MCF 10A (cell line): ENCODE measurements around the gene AANAT. TPM values are rescaled to one million over a fixed set of nuclear protein-coding genes. Genes with fewer than 3 reads are reported as not detected.
"Not testable (repeated sequence)": the region's sequence is repeated elsewhere in the genome, so short reads cannot be mapped to it uniquely, and the experiment has no call there.

Experiments
- BruUV-seq: library from RNA; stranded (reverse); fragments of 400-500 nt; replicated peaks from 2 replicates; lab custom pipeline; 2021; lab: Mats Ljungman, UMichigan
- CTCF ChIA-PET: fragments of 300-600 bp; sonication (Branson Sonifier 250); formaldehyde crosslinking; extraction: SDS; loops from one replicate; lab custom pipeline; 2021; ENCODE audit warnings: antibody characterized with exemption, inconsistent platforms; lab: Yijun Ruan, JAX
- POLR2A ChIA-PET: fragments of 300-600, 350-650 bp; sonication (Branson Sonifier 250); formaldehyde crosslinking; extraction: SDS; loops from one replicate; lab custom pipeline; 2020; ENCODE audit warnings: antibody characterized with exemption, inconsistent platforms; lab: Yijun Ruan, JAX
- DNase-seq: peaks from one replicate; pipeline ENCODE4 v3.0.0-alpha.2; 2018; ENCODE audit not compliant: unreplicated experiment
- H3K27ac Mint-ChIP-seq: one replicate; pipeline ENCODE4 v1.8.0; 2022; ENCODE audit warnings: mild to moderate bottlenecking, low read depth, mixed read lengths; ENCODE audit not compliant: unreplicated experiment
- H3K27me3 Mint-ChIP-seq: one replicate; pipeline ENCODE4 v1.8.0; 2022; ENCODE audit warnings: mixed read lengths; ENCODE audit not compliant: insufficient read depth, unreplicated experiment
- H3K36me3 Mint-ChIP-seq: one replicate; pipeline ENCODE4 v1.8.0; 2022; ENCODE audit warnings: mild to moderate bottlenecking, moderate library complexity, mixed read lengths; ENCODE audit not compliant: insufficient read depth, unreplicated experiment
- H3K4me1 Mint-ChIP-seq: one replicate; pipeline ENCODE4 v1.8.0; 2022; ENCODE audit warnings: mixed read lengths; ENCODE audit not compliant: insufficient read depth, unreplicated experiment
- H3K4me3 Mint-ChIP-seq: one replicate; pipeline ENCODE4 v1.8.0; 2022; ENCODE audit warnings: mild to moderate bottlenecking, moderate library complexity, mixed read lengths; ENCODE audit not compliant: unreplicated experiment
- H3K9me3 Mint-ChIP-seq: one replicate; pipeline ENCODE4 v1.8.0; 2022; ENCODE audit warnings: mixed read lengths; ENCODE audit not compliant: unreplicated experiment
- intact Hi-C: fragments of 100-400 bp; cut with micrococcal nuclease; formaldehyde crosslinking; loops from 2 replicates; pipeline ENCODE4 v1.14.1; 2022
- total RNA-seq: library from RNA; stranded (reverse); gene quantifications from 2 replicates; pipeline ENCODE4 v1.2.3, GENCODE V29; 2022
- TF ChIP-seq, protein P1 (sequence below): fragments of 200-600 bp; IDR thresholded peaks from one replicate; pipeline ENCODE4 v1.8.0; 2022; ENCODE audit warnings: antibody characterized with exemption, mild to moderate bottlenecking; ENCODE audit not compliant: unreplicated experiment

Gene AANAT
- total RNA-seq, 1 experiment from 2014 or later, result not detected

DNA sequence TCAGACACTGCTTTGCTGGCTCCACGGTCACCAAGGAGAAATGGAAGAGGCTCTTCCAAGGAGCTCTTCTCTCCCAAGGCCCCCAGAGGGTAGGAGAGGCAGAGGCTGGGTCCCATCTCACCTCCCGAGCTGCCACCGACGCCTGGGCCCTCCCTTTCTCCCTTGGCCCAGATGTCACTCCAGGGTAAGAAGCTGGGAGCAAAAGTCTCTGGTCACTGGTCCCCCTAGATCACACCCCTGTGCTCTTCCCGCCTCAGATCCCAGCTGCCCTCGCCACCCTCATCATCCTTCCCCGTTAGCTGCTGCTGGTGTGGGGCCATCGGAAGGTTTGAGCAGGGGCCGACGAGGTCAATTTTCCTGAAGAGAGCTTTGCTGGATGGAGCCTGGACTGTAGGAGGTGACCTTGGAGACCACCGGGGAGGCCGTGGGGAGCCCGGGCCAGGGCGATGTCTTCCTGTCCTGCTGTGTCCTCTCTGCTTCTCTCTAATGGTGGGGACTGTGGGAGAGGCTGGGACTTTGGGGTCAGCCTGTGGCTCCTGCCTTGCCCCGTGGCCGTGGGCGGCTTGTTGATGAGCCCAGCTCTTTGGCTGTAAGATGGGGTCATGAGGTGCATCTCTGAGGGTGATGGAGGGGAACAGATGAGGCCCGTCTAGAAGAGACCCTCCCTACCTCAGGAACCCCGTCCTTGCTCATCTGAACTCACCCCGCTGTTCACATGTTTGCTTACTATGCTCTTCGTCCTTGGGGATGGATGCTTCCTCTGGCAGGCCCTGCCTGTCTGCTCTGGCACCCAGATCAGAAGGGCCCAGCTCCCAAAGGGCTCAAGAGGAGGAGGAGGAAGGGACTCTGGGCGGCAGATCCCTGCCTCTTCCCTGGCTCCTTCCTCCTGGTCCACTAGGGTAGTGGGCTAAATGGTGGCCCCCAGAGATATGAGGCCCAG lies 45.2 kb downstream of the AANAT start:
- BruUV-seq, result no TSS peak

DNA sequence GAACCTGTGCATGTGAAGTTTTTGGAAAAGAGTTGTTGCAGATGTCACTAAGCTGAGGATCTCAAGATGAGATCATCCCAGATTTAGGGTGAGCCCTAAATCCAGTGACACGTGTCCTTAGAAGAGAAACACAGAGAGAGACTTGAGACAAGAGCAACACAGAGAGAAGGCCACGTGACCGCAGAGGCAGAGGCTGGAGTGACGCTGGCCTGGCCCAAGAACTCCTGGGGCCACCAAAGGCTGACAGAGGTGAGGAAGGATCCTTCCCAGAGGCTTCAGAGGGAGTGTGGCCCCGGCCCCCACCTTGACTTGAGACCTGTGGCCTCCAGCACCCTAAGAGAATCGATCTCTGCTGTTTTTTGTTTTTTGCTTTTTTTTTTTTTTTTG lies 45.9 kb downstream of the AANAT start:
- no peak overlapping the region for H3K4me3 Mint-ChIP-seq
- H3K36me3 Mint-ChIP-seq, result no peaks in the 10 kb centered on the region
- H3K27ac Mint-ChIP-seq, result no peak overlapping the region
- H3K9me3 Mint-ChIP-seq, result no peaks in the 10 kb centered on the region
- no peak for DNase-seq
- BruUV-seq, result no TSS peak
- peaks cover 6% of the 10 kb centered on the region for H3K27me3 Mint-ChIP-seq
- peaks cover 5% of the 10 kb centered on the region for H3K4me1 Mint-ChIP-seq
- TF ChIP-seq, protein P1, sequence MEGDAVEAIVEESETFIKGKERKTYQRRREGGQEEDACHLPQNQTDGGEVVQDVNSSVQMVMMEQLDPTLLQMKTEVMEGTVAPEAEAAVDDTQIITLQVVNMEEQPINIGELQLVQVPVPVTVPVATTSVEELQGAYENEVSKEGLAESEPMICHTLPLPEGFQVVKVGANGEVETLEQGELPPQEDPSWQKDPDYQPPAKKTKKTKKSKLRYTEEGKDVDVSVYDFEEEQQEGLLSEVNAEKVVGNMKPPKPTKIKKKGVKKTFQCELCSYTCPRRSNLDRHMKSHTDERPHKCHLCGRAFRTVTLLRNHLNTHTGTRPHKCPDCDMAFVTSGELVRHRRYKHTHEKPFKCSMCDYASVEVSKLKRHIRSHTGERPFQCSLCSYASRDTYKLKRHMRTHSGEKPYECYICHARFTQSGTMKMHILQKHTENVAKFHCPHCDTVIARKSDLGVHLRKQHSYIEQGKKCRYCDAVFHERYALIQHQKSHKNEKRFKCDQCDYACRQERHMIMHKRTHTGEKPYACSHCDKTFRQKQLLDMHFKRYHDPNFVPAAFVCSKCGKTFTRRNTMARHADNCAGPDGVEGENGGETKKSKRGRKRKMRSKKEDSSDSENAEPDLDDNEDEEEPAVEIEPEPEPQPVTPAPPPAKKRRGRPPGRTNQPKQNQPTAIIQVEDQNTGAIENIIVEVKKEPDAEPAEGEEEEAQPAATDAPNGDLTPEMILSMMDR, result no peak
- intact Hi-C loops, result no loop called here
- ChIA-PET POLR2A (interaction anchor here (1.3 to 1.4 kb wide), 2 partner anchors 38 to 61 kb away, joined by 3 to 5 read pairs; no protein-coding TSS in a partner anchor), CTCF (interaction anchor here (2.0 kb wide), 1 partner anchor 9 kb away, joined by 5 read pairs; no protein-coding TSS in a partner anchor)

More for the DNA sequence above, 45.2 kb downstream of the AANAT start:
- Mint-ChIP-seq H3K27ac (no peak overlapping the region), H3K9me3 (no peaks in the 10 kb centered on the region), H3K4me3 (no peak overlapping the region), H3K27me3 (peaks cover 12% of the 10 kb centered on the region), H3K4me1 (peaks cover 5% of the 10 kb centered on the region), H3K36me3 (no peaks in the 10 kb centered on the region)
- TF ChIP-seq, protein P1, result no peak
- ChIA-PET POLR2A (interaction anchor here (1.2 to 1.5 kb wide), 4 partner anchors 27 to 60 kb away, joined by 3 to 5 read pairs (median 3); no protein-coding TSS in a partner anchor), CTCF (interaction anchor here (0.6 to 2.0 kb wide), 7 partner anchors 10 to 416 kb away, joined by 3 to 6 read pairs (median 3); no protein-coding TSS in a partner anchor)
- DNase-seq, result no peak
- intact Hi-C loops, result no loop called here

DNA sequence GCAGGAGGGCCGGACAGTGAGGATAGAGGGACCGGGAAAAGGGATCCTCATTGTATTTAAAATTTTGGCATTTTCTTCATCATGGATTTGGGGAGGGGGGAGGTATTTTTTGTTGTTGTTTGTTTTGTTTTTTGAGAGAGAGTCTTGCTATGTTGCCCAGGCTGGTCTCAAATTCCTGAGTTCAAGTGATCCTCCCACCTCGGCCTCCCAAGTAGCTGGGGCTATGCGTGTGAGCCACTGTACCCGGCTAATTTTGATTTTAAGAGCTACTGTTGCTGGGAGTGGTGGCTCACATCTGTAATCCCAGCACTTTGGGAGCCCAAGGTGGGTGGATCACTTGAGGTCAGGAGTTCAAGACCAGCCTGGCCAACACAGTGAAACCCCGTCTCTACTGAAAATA lies 47.0 kb downstream of the AANAT start:
- CTCF ChIA-PET, result interaction anchor here (1.5 kb wide), 1 partner anchor 8 kb away, joined by 7 read pairs; no protein-coding TSS in a partner anchor
- H3K9me3 Mint-ChIP-seq, intact Hi-C loops, H3K4me1 Mint-ChIP-seq, H3K27ac Mint-ChIP-seq, DNase-seq, H3K36me3 Mint-ChIP-seq, BruUV-seq, POLR2A ChIA-PET, H3K4me3 Mint-ChIP-seq: not testable (repeated sequence)
- H3K27me3 Mint-ChIP-seq, result peaks cover 12% of the 10 kb centered on the region

DNA sequence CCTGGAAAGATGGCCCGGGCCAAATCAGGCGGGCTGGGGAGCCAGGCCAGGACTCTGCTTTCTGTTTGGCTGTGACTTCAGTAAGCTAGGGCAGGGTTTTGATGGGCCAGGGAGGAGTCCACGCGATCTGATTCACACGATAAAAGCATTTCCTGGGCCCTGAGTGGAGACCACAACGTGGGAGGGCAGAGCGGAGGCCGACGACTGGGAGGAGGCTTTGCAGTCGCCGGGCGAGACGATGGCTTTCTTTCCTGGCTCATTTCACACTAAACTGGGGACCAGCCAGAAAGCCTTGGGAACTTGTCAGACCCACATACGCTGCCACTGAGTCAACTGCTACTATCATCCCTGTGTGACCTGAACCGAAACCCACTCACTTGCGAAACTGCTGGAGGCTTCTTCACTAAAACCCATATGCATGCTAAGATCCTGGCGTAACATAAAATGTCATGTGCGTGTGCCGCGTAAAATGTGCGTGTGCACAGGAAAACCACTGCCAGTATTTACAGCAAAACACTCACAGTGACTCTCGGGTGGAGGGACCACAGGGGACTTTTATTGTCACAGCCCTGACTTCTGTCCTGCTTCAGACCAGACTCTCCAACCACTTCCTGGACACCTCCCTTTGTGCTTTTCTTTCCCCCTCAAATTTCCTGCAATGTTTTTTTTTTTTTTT lies 48.0 kb downstream of the AANAT start:
- intact Hi-C loops, result no loop called here
- Mint-ChIP-seq H3K27me3 (peaks cover 22% of the 10 kb centered on the region), H3K4me3 (no peak overlapping the region), H3K27ac (no peak overlapping the region), H3K9me3 (no peaks in the 10 kb centered on the region), H3K4me1 (peaks cover 5% of the 10 kb centered on the region), H3K36me3 (no peaks in the 10 kb centered on the region)
- ChIA-PET CTCF (interaction anchor here (0.5 to 1.7 kb wide), 7 partner anchors 7 to 52 kb away, joined by 3 to 10 read pairs (median 4); no protein-coding TSS in a partner anchor), POLR2A (no interaction called here)
- no TSS peak for BruUV-seq
- no peak for DNase-seq
- TF ChIP-seq, protein P1, result no peak
